Epithelial cell of prostate (primary cell): Measurements from ENCODE around the gene ARFGEF3.
"Not testable (repeated sequence)": the region's sequence is repeated elsewhere in the genome, so short reads cannot be mapped to it uniquely, and the experiment has no call there.

Experiments used
- DNase-seq: peaks from one replicate; pipeline ENCODE4 v3.0.0-alpha.2; 2011; ENCODE audit warnings: low read depth, low spot score
- H3K27ac ChIP-seq: fragments of 450-650 bp; 2 replicates; pipeline ENCODE4 v1.5.1; 2017; ENCODE audit warnings: mild to moderate bottlenecking

ARFGEF3 gene

GRCh38 chr6:138206862-138207261 is 45.1 kb downstream of the ARFGEF3 start:
- no peak for DNase-seq

GRCh38 chr6:138211048-138211581 is 49.4 kb downstream of the ARFGEF3 start:
- H3K27ac ChIP-seq: no peak overlapping the region
- DNase-seq: no peak

More at GRCh38 chr6:138206862-138207261, 45.1 kb downstream of the ARFGEF3 start:
- no peak overlapping the region for H3K27ac ChIP-seq

GRCh38 chr6:138211601-138212000 is 49.9 kb downstream of the ARFGEF3 start:
- no peak overlapping the region for H3K27ac ChIP-seq

GRCh38 chr6:138212530-138212929 is 50.8 kb downstream of the ARFGEF3 start:
- H3K27ac ChIP-seq, DNase-seq: not testable (repeated sequence)

More at GRCh38 chr6:138211601-138212000, 49.9 kb downstream of the ARFGEF3 start:
- no peak for DNase-seq

- no peak overlapping the region for H3K27ac ChIP-seq
- DNase-seq: no peak
Observed at GRCh38 chr6:138215093-138215782, 53.5 kb downstream of the ARFGEF3 start.

- H3K27ac ChIP-seq: no peak within 1 kb of the TSS
Observed at GRCh38 chr6:138218449-138218848, 56.7 kb downstream of the ARFGEF3 start, which contains the start of gene PBOV1. Gene PBOV1 (minus strand): TSS chr6:138218491. CDS start chr6:138218395, 96 bp downstream.

GRCh38 chr6:138219398-138219797 is 57.7 kb downstream of the ARFGEF3 start:
- no peak for DNase-seq
- no peak overlapping the region for H3K27ac ChIP-seq

More at GRCh38 chr6:138218449-138218848, 56.7 kb downstream of the ARFGEF3 start, which contains the start of gene PBOV1:
- DNase-seq: no peak

- DNase-seq: no peak
Observed at GRCh38 chr6:138219901-138220300, 58.2 kb downstream of the ARFGEF3 start.

GRCh38 chr6:138222901-138223546 is 61.3 kb downstream of the ARFGEF3 start:
- H3K27ac ChIP-seq: no peak overlapping the region
- no peak for DNase-seq

More at GRCh38 chr6:138219901-138220300, 58.2 kb downstream of the ARFGEF3 start:
- no peak overlapping the region for H3K27ac ChIP-seq

GRCh38 chr6:138225953-138226352 is 64.2 kb downstream of the ARFGEF3 start:
- no peak for DNase-seq
- no peak overlapping the region for H3K27ac ChIP-seq

GRCh38 chr6:138226700-138227315 is 65.1 kb downstream of the ARFGEF3 start:
- H3K27ac ChIP-seq: no peak overlapping the region
- no peak for DNase-seq

- H3K27ac ChIP-seq: no peak overlapping the region
- no peak for DNase-seq
Observed at GRCh38 chr6:138227316-138227781, 65.6 kb downstream of the ARFGEF3 start.

- DNase-seq: no peak
- H3K27ac ChIP-seq: no peak overlapping the region
Observed at GRCh38 chr6:138229072-138229471, 67.3 kb downstream of the ARFGEF3 start.

GRCh38 chr6:138229663-138230179 is 68.0 kb downstream of the ARFGEF3 start:
- H3K27ac ChIP-seq: no peak overlapping the region
- DNase-seq: no peak

- H3K27ac ChIP-seq: peak overlapping the region; percentile 83
- no peak for DNase-seq
Observed at GRCh38 chr6:138230221-138230620, 68.5 kb downstream of the ARFGEF3 start.

GRCh38 chr6:138230759-138231380 is 69.1 kb downstream of the ARFGEF3 start:
- H3K27ac ChIP-seq: peak overlapping the region; percentile 83
- no peak for DNase-seq

GRCh38 chr6:138231381-138231886 is 69.7 kb downstream of the ARFGEF3 start:
- DNase-seq: peak; percentile 45
- peak overlapping the region; percentile 83 for H3K27ac ChIP-seq

- peak; percentile 95 for DNase-seq
- H3K27ac ChIP-seq: peak overlapping the region; percentile 65
Observed at GRCh38 chr6:138234363-138234762, 72.6 kb downstream of the ARFGEF3 start.

- DNase-seq: no peak
Observed at GRCh38 chr6:138235205-138235604, 73.5 kb downstream of the ARFGEF3 start.

GRCh38 chr6:138235693-138236092 is 74.0 kb downstream of the ARFGEF3 start:
- H3K27ac ChIP-seq: peak overlapping the region; percentile 65
- DNase-seq: no peak

More at GRCh38 chr6:138235205-138235604, 73.5 kb downstream of the ARFGEF3 start:
- H3K27ac ChIP-seq: peak overlapping the region; percentile 65
